Measurements from ENCODE around the gene IQSEC2. TPM values are rescaled to one million over a fixed set of nuclear protein-coding genes. Genes with fewer than 3 reads are reported as not detected.

The IQSEC2 gene
- total RNA-seq, 1 experiment from 2014 or later: 20.7 TPM

- Histone ChIP-seq H3K79me2 (ENCODE audit: insufficient read depth, low read length) (no peaks in the 10 kb centered on the region), H4K20me1 (ENCODE audit: insufficient read depth) (no peaks in the 10 kb centered on the region), H2AFZ (ENCODE audit: low read depth, low read length, poor library complexity, severe bottlenecking) (no peak overlapping the region), H3K9me3 (ENCODE audit: control insufficient read depth in 1 of 2, insufficient read depth in 1 of 2, low read depth in 1 of 2, low read length in 2 of 2) (no peaks in the 10 kb centered on the region), H3K36me3 (ENCODE audit: control insufficient read depth in 1 of 2, insufficient read depth in 2 of 2, low read length in 2 of 2) (no peaks in the 10 kb centered on the region), H3K4me3 (replicated peaks in 1 of 2; ENCODE audit: low read depth in 1 of 2, low read length in 2 of 2) (no peak overlapping the region), H3K9ac (ENCODE audit: low read length) (no peak overlapping the region), H3K27ac (ENCODE audit: low read depth, low read length) (no peak overlapping the region), H3K4me2 (ENCODE audit: low read length) (no peak overlapping the region), H3K4me1 (ENCODE audit: control insufficient read depth in 1 of 2, insufficient read depth in 2 of 2, low read length in 2 of 2) (peaks cover 4 to 5% of the 10 kb centered on the region in 2 experiments; a peak in 2 of 4 replicates), H3K27me3 (ENCODE audit: insufficient read depth, low read length) (no peaks in the 10 kb centered on the region), H3K9me2 (ENCODE audit: insufficient read depth) (no peaks in the 10 kb centered on the region)
- ChIA-PET POLR2A (no interaction called here), RAD21 (ENCODE audit: low non-redundant PET in 1 of 2, low total read pairs in 2 of 2, uncharacterized antibody in 2 of 2, unreplicated experiment in 2 of 2) (interaction anchor here (0.8 to 1.5 kb wide), 3 partner anchors 129 to 165 kb away, joined by 3 to 7 read pairs (median 4); no protein-coding TSS in a partner anchor), CTCF (interaction anchor here (1.2 to 2.9 kb wide), 5 partner anchors 10 to 165 kb away, joined by 4 to 20 read pairs (median 6); no protein-coding TSS in a partner anchor)
- TF ChIP-seq TCF7L2 (IDR thresholded peaks at IDR 0.05; ENCODE audit: borderline replicate concordance, extremely low read depth, insufficient read depth, insufficient read length) (no peak), YY1 (IDR thresholded peaks at IDR 0.05; ENCODE audit: extremely low read depth, insufficient replicate concordance, low read depth, low read length) (no peak), CBX3 (IDR thresholded peaks at IDR 0.05; ENCODE audit: low read depth) (no peak), EZH2 (IDR thresholded peaks at IDR 0.05) (no peak), ATF3 (IDR thresholded peaks at IDR 0.05) (no peak), MAX (IDR thresholded peaks at IDR 0.05) (no peak), RAD21 (IDR thresholded peaks at IDR 0.05; ENCODE audit: low read depth) (no peak), REST (IDR thresholded peaks at IDR 0.05; ENCODE audit: low read depth) (no peak), POLR2AphosphoS5 (IDR thresholded peaks at IDR 0.05; ENCODE audit: low read depth, low read length) (no peak), ZFX (IDR thresholded peaks at IDR 0.05) (no peak), SRF (IDR thresholded peaks at IDR 0.05; ENCODE audit: low read depth) (no peak), JUND (IDR thresholded peaks at IDR 0.05) (no peak), CEBPB (IDR thresholded peaks at IDR 0.05; ENCODE audit: low read depth) (no peak), POLR2A (IDR thresholded peaks at IDR 0.05; ENCODE audit: borderline replicate concordance, extremely low read depth, insufficient read depth, insufficient read length) (no peak), ZBTB33 (IDR thresholded peaks at IDR 0.05; ENCODE audit: extremely low read depth, insufficient replicate concordance, low read length) (no peak), ZNF274 (IDR thresholded peaks at IDR 0.05; ENCODE audit: low read depth, low read length) (no peak)
- no TSS peak for BruUV-seq (replicated peaks)
- DNase-seq (ENCODE audit: low read depth, low spot score): no peak
- intact Hi-C loops (cut with micrococcal nuclease): loop anchor here (1.0 kb wide), 1 partner anchor 129 kb away; no protein-coding TSS in a partner anchor
- no peak for ATAC-seq
Observed at GRCh38 chrX:53316860-53317237, 35.5 kb upstream of the IQSEC2 start.

Measured in HCT116 (cell line).